Measurements from ENCODE around the gene SRRT.

Gene SRRT

GRCh38 chr7:100859856-100860255 lies 15.0 kb upstream of the SRRT start:
- H3K27ac ChIP-seq (ENCODE audit: low read depth, low read length) = no peak overlapping the region
- H3K36me3 ChIP-seq (ENCODE audit: insufficient read depth, low read length) = peaks cover 38% of the 10 kb centered on the region
- H3K27me3 ChIP-seq (ENCODE audit: insufficient read depth, low read length) = no peaks in the 10 kb centered on the region
- no peaks in the 10 kb centered on the region for H3K9me3 ChIP-seq (ENCODE audit: insufficient read depth, low read depth, low read length)
- H3K4me3 ChIP-seq (ENCODE audit: low read length) = no peak overlapping the region
- H3K4me1 ChIP-seq (ENCODE audit: insufficient read depth, low read length) = no peaks in the 10 kb centered on the region
- WGBS = 92% methylated on average over 15 of the region's 15 CpGs
- no peak overlapping the region for H3K9ac ChIP-seq (ENCODE audit: low read depth, low read length)

- 96% methylated on average over 18 of the region's 18 CpGs for WGBS
- Histone ChIP-seq H3K4me3 (ENCODE audit: low read length) (no peak overlapping the region), H3K4me1 (ENCODE audit: insufficient read depth, low read length) (no peaks in the 10 kb centered on the region), H3K9ac (ENCODE audit: low read depth, low read length) (no peak overlapping the region), H3K27me3 (ENCODE audit: insufficient read depth, low read length) (no peaks in the 10 kb centered on the region), H3K27ac (ENCODE audit: low read depth, low read length) (no peak overlapping the region), H3K36me3 (ENCODE audit: insufficient read depth, low read length) (peaks cover 32% of the 10 kb centered on the region), H3K9me3 (ENCODE audit: insufficient read depth, low read depth, low read length) (no peaks in the 10 kb centered on the region)
Measured at GRCh38 chr7:100860702-100861615, 13.9 kb upstream of the SRRT start.

GRCh38 chr7:100861616-100861985 lies 13.3 kb upstream of the SRRT start:
- H3K9me3 ChIP-seq (ENCODE audit: insufficient read depth, low read depth, low read length) = no peaks in the 10 kb centered on the region
- no peaks in the 10 kb centered on the region for H3K27me3 ChIP-seq (ENCODE audit: insufficient read depth, low read length)
- peaks cover 32% of the 10 kb centered on the region for H3K36me3 ChIP-seq (ENCODE audit: insufficient read depth, low read length)
- H3K27ac ChIP-seq (ENCODE audit: low read depth, low read length) = no peak overlapping the region
- H3K9ac ChIP-seq (ENCODE audit: low read depth, low read length) = no peak overlapping the region
- H3K4me3 ChIP-seq (ENCODE audit: low read length) = no peak overlapping the region
- WGBS = 97% methylated on average over 14 of the region's 14 CpGs
- peaks cover 1% of the 10 kb centered on the region for H3K4me1 ChIP-seq (ENCODE audit: insufficient read depth, low read length)

GRCh38 chr7:100863406-100863950 lies 11.4 kb upstream of the SRRT start:
- Histone ChIP-seq H3K4me3 (ENCODE audit: low read length) (no peak overlapping the region), H3K27ac (ENCODE audit: low read depth, low read length) (no peak overlapping the region), H3K9ac (ENCODE audit: low read depth, low read length) (no peak overlapping the region), H3K27me3 (ENCODE audit: insufficient read depth, low read length) (no peaks in the 10 kb centered on the region), H3K4me1 (ENCODE audit: insufficient read depth, low read length) (peaks cover 10% of the 10 kb centered on the region), H3K36me3 (ENCODE audit: insufficient read depth, low read length) (peaks cover 32% of the 10 kb centered on the region), H3K9me3 (ENCODE audit: insufficient read depth, low read depth, low read length) (no peaks in the 10 kb centered on the region)
- WGBS = 95% methylated on average over 10 of the region's 10 CpGs

- Histone ChIP-seq H3K36me3 (ENCODE audit: insufficient read depth, low read length) (peaks cover 32% of the 10 kb centered on the region), H3K4me1 (ENCODE audit: insufficient read depth, low read length) (peaks cover 10% of the 10 kb centered on the region), H3K27ac (ENCODE audit: low read depth, low read length) (no peak overlapping the region), H3K27me3 (ENCODE audit: insufficient read depth, low read length) (no peaks in the 10 kb centered on the region), H3K4me3 (ENCODE audit: low read length) (no peak overlapping the region), H3K9me3 (ENCODE audit: insufficient read depth, low read depth, low read length) (no peaks in the 10 kb centered on the region), H3K9ac (ENCODE audit: low read depth, low read length) (no peak overlapping the region)
- WGBS = 94% methylated on average over 12 of the region's 12 CpGs
Measured at GRCh38 chr7:100864263-100864845, 10.5 kb upstream of the SRRT start.

GRCh38 chr7:100865372-100865911 lies 9.5 kb upstream of the SRRT start:
- Histone ChIP-seq H3K9me3 (ENCODE audit: insufficient read depth, low read depth, low read length) (no peaks in the 10 kb centered on the region), H3K4me3 (ENCODE audit: low read length) (no peak overlapping the region), H3K9ac (ENCODE audit: low read depth, low read length) (no peak overlapping the region), H3K27me3 (ENCODE audit: insufficient read depth, low read length) (no peaks in the 10 kb centered on the region), H3K36me3 (ENCODE audit: insufficient read depth, low read length) (peaks cover 30% of the 10 kb centered on the region), H3K4me1 (ENCODE audit: insufficient read depth, low read length) (peaks cover 10% of the 10 kb centered on the region), H3K27ac (ENCODE audit: low read depth, low read length) (no peak overlapping the region)
- 80% methylated on average over 17 of the region's 17 CpGs for WGBS

GRCh38 chr7:100865938-100866728 lies 8.8 kb upstream of the SRRT start:
- Histone ChIP-seq H3K9me3 (ENCODE audit: insufficient read depth, low read depth, low read length) (no peaks in the 10 kb centered on the region), H3K27ac (ENCODE audit: low read depth, low read length) (peak overlapping the region; percentile 98), H3K4me1 (ENCODE audit: insufficient read depth, low read length) (peaks cover 10% of the 10 kb centered on the region), H3K4me3 (ENCODE audit: low read length) (no peak overlapping the region), H3K36me3 (ENCODE audit: insufficient read depth, low read length) (peaks cover 30% of the 10 kb centered on the region), H3K27me3 (ENCODE audit: insufficient read depth, low read length) (no peaks in the 10 kb centered on the region), H3K9ac (ENCODE audit: low read depth, low read length) (peak overlapping the region; percentile 95)
- WGBS = 95% methylated on average over 46 of the region's 46 CpGs

- H3K27me3 ChIP-seq (ENCODE audit: insufficient read depth, low read length) = no peaks in the 10 kb centered on the region
- H3K4me1 ChIP-seq (ENCODE audit: insufficient read depth, low read length) = peaks cover 10% of the 10 kb centered on the region
- H3K9me3 ChIP-seq (ENCODE audit: insufficient read depth, low read depth, low read length) = no peaks in the 10 kb centered on the region
- H3K36me3 ChIP-seq (ENCODE audit: insufficient read depth, low read length) = peaks cover 30% of the 10 kb centered on the region
- H3K4me3 ChIP-seq (ENCODE audit: low read length) = peak overlapping the region; percentile 90
- H3K27ac ChIP-seq (ENCODE audit: low read depth, low read length) = peak overlapping the region; percentile 98
- WGBS = 48% methylated on average over 5 of the region's 5 CpGs
- peak overlapping the region; percentile 95 for H3K9ac ChIP-seq (ENCODE audit: low read depth, low read length)
Measured at GRCh38 chr7:100866729-100867039, 8.2 kb upstream of the SRRT start.

- peaks cover 10% of the 10 kb centered on the region for H3K4me1 ChIP-seq (ENCODE audit: insufficient read depth, low read length)
Measured at GRCh38 chr7:100867040-100867775, 7.7 kb upstream of the SRRT start, which contains the start of gene TRIP6. TSS of gene TRIP6 (plus strand) at chr7:100867387. CDS start at chr7:100867498, 111 bp downstream.

GRCh38 chr7:100867776-100868485 lies 7.0 kb upstream of the SRRT start:
- Histone ChIP-seq H3K27ac (ENCODE audit: low read depth, low read length) (peak overlapping the region; percentile 98), H3K36me3 (ENCODE audit: insufficient read depth, low read length) (peaks cover 31% of the 10 kb centered on the region), H3K9me3 (ENCODE audit: insufficient read depth, low read depth, low read length) (no peaks in the 10 kb centered on the region), H3K27me3 (ENCODE audit: insufficient read depth, low read length) (no peaks in the 10 kb centered on the region), H3K9ac (ENCODE audit: low read depth, low read length) (peak overlapping the region; percentile 95), H3K4me3 (ENCODE audit: low read length) (peak overlapping the region; percentile 90), H3K4me1 (ENCODE audit: insufficient read depth, low read length) (peaks cover 10% of the 10 kb centered on the region)
- 10% methylated on average over 26 of the region's 27 CpGs for WGBS

More at GRCh38 chr7:100867040-100867775, 7.7 kb upstream of the SRRT start, which contains the start of gene TRIP6:
- Histone ChIP-seq H3K9me3 (ENCODE audit: insufficient read depth, low read depth, low read length) (no peaks in the 10 kb centered on the region), H3K27me3 (ENCODE audit: insufficient read depth, low read length) (no peaks in the 10 kb centered on the region), H3K4me3 (ENCODE audit: low read length) (peak within 1 kb of the TSS; percentile 90), H3K36me3 (ENCODE audit: insufficient read depth, low read length) (peaks cover 33% of the 10 kb centered on the region), H3K27ac (ENCODE audit: low read depth, low read length) (peak within 1 kb of the TSS; percentile 98), H3K9ac (ENCODE audit: low read depth, low read length) (peak within 1 kb of the TSS; percentile 95)
- WGBS = under 1% methylated on average over 38 of the region's 42 CpGs

All from HUES64 (cell line).